PC-3 (cell line): ENCODE results near the gene JDP2.

Experiments
- EZH2phosphoT487 ChIP-seq: fragments of 300-600 bp; sonication (generic); IDR thresholded peaks from 2 replicates; pipeline ENCODE4 v1.6.1; 2018; ENCODE audit warnings: mild to moderate bottlenecking, antibody characterized with exemption, low read length, borderline replicate concordance
- TF ChIP-seq, protein P1 (sequence below): fragments of 300-600 bp; sonication (generic); conservative IDR thresholded peaks from 2 replicates; pipeline ENCODE4 v1.5.1; 2017; ENCODE audit warnings: antibody characterized with exemption, low read depth, mild to moderate bottlenecking, low read length

DNA sequence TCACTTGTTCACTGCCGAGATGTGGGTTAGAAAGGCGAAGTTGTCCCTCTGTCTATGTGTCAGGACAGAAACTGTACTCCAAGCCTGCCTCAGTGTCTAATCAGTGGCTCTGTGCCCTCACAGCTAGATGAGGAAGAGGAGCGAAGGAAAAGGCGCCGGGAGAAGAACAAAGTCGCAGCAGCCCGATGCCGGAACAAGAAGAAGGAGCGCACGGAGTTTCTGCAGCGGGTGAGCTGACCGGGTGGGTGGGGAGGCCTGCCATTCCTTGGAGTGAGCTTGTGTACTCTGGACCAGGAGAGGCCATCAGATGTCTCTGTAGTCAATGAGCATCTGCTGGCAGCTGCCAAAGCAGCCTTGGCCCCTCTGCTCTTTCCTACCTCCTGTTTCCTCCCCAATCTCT lies 33.5 kb downstream of the JDP2 start:
- TF ChIP-seq, protein P1, sequence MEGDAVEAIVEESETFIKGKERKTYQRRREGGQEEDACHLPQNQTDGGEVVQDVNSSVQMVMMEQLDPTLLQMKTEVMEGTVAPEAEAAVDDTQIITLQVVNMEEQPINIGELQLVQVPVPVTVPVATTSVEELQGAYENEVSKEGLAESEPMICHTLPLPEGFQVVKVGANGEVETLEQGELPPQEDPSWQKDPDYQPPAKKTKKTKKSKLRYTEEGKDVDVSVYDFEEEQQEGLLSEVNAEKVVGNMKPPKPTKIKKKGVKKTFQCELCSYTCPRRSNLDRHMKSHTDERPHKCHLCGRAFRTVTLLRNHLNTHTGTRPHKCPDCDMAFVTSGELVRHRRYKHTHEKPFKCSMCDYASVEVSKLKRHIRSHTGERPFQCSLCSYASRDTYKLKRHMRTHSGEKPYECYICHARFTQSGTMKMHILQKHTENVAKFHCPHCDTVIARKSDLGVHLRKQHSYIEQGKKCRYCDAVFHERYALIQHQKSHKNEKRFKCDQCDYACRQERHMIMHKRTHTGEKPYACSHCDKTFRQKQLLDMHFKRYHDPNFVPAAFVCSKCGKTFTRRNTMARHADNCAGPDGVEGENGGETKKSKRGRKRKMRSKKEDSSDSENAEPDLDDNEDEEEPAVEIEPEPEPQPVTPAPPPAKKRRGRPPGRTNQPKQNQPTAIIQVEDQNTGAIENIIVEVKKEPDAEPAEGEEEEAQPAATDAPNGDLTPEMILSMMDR: no peak
- no peak for TF ChIP-seq EZH2phosphoT487
